ENCODE measurements around the gene ZC3H7A. TPM values are rescaled to one million over a fixed set of nuclear protein-coding genes. Genes with fewer than 3 reads are reported as not detected.
"Not testable (repeated sequence)": the region's sequence is repeated elsewhere in the genome, so short reads cannot be mapped to it uniquely, and the experiment has no call there.

ZC3H7A gene, protein sequence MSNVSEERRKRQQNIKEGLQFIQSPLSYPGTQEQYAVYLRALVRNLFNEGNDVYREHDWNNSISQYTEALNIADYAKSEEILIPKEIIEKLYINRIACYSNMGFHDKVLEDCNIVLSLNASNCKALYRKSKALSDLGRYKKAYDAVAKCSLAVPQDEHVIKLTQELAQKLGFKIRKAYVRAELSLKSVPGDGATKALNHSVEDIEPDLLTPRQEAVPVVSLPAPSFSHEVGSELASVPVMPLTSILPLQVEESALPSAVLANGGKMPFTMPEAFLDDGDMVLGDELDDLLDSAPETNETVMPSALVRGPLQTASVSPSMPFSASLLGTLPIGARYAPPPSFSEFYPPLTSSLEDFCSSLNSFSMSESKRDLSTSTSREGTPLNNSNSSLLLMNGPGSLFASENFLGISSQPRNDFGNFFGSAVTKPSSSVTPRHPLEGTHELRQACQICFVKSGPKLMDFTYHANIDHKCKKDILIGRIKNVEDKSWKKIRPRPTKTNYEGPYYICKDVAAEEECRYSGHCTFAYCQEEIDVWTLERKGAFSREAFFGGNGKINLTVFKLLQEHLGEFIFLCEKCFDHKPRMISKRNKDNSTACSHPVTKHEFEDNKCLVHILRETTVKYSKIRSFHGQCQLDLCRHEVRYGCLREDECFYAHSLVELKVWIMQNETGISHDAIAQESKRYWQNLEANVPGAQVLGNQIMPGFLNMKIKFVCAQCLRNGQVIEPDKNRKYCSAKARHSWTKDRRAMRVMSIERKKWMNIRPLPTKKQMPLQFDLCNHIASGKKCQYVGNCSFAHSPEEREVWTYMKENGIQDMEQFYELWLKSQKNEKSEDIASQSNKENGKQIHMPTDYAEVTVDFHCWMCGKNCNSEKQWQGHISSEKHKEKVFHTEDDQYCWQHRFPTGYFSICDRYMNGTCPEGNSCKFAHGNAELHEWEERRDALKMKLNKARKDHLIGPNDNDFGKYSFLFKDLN
- total RNA-seq (2014; rRNA removed; shearing (Covaris generic); ENCODE audit: low replicate concordance), result 35.6 and 60.5 TPM in 2 replicates

DNA sequence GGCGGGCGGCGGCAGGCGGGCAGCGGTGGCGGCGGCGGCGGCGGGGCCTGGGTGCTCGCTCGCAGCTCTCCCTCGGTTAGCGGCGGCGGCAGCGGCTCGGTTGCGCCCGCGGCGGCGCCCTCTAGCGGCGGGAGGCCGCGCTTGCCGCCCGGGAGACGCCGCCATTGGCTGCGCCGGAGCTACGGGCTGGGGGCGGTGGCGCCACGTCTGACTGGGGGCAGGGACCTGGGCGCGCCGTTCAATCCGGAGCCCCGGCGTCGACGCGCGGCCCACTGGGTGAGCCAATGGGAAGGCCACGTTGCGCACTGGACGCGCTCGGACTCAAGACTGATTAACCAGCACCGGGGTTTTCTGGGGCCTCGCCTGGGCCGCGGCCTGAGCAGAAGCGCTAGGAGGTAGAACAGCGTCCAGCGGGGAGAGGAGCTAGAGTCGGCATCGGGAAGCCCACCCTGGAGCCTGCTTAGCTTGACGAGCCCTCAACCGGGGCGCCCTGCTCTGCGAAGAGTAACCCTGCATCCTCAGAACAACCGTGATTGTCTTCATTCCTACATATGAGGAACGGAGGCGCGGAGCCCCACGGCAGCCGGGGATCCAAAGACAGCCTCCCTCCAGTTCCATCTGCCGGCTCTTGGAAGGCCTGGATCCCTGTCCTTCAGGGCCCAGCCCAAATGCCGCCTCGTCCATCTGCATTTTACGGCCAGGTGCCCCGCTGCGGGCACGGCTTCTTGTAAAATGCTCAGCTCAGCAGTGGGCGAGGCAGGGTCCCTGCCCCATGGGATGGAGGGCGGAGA, at the start of gene ZC3H7A:
Gene ZC3H7A (minus strand): TSS at position 93 of the 791 bp plus-strand sequence. CDS start 14,904 bp downstream, outside the sequence.
- H3K36me3 ChIP-seq, result peaks cover 43% of the 10 kb centered on the region
- no peaks in the 10 kb centered on the region for H3K27me3 ChIP-seq
- peak within 1 kb of the TSS; percentile 89 for H3K4me3 ChIP-seq
- DNase-seq, result peak; percentile 98
- H3K9me3 ChIP-seq, result no peaks in the 10 kb centered on the region

DNA sequence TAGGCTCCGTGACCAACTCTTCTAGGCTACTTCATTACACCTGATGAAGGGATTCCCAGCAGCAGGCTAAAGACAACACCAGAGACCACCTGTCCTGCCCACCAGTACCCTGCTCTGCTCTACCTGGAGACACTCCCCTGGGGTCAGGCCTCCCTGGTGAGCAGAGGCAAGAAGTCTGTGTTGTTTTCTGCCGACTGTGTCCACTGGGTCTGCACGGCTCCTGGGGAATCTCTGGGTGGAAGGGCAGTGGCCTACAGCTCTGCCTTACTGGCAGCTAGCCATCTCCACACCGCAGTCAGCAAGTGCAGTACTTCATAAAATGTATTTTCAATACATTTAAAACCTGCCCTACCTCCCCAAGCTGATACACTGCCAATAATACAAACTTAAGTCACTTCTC, 47.4 kb upstream of the ZC3H7A start:
- no peaks in the 10 kb centered on the region for H3K9me3 ChIP-seq
- no peaks in the 10 kb centered on the region for H3K27me3 ChIP-seq
- H3K4me3 ChIP-seq, result no peak overlapping the region
- peaks cover 95% of the 10 kb centered on the region for H3K36me3 ChIP-seq
- DNase-seq, result no peak

DNA sequence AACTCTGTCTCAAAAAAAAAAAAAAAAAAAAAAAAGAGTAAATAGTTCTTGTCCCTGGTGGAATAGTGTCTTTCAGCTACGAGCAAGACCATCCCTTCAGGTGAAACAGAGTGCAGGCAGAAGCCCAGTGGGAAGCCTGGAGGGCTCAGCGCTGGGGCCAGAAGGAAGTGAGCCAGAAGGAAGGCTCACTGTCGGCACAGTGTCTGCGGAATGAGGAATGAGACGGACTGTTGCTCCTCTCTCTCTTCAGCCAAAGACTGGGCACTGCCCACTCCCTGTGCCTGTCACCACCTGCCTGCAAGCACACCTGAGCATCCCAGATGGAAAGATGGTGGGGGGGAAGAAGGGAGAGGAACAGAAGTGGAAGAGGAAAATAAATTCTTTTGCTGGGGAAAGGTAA, 46.8 kb upstream of the ZC3H7A start:
- no peak for DNase-seq
- Histone ChIP-seq H3K27me3 (no peaks in the 10 kb centered on the region), H3K36me3 (peaks cover 95% of the 10 kb centered on the region), H3K4me3 (no peak overlapping the region), H3K9me3 (no peaks in the 10 kb centered on the region)

DNA sequence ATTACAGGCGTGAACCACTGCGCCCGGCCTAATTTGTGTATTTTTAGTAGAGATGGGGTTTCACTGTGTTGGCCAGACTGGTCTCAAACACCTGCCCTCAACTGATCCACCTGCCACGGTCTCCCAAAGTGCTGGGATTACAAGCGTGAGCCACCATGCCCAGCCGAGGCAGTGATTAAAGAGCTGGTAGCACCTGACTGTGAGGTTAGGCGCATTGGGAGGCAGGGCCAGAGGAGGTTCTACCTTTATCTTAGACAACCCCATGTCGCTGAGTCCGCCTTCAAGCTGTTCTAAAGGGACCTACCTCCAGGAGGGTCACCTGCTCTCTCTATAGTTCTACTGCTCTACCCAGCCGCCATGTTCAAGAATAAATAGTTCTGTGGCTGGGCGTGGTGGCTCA, 46.1 kb upstream of the ZC3H7A start:
- no peaks in the 10 kb centered on the region for H3K9me3 ChIP-seq
- no peak for DNase-seq
- H3K36me3 ChIP-seq, result peaks cover 95% of the 10 kb centered on the region
- no peaks in the 10 kb centered on the region for H3K27me3 ChIP-seq
- H3K4me3 ChIP-seq, result no peak overlapping the region

DNA sequence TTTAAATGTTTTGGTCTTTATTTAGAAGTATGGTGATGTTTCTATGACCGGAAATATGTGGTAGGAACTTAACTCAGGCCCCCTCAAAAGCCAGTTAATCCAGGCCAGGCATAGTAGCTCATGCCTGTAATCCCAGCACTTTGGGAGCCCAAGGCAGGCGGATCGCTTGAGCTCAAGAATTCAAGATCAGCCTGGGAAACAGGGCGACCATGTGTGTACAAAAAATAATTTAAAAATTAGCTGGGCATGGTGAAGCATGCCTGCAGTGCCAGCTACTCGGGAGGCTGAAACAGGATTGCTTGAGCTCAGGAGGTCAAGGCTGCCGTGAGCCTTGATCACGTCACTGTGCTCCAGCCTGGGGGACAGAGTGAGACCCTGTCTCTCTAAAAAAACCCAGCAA, 44.0 kb upstream of the ZC3H7A start:
- no peak overlapping the region for H3K4me3 ChIP-seq
- no peaks in the 10 kb centered on the region for H3K27me3 ChIP-seq
- no peak for DNase-seq
- peaks cover 95% of the 10 kb centered on the region for H3K36me3 ChIP-seq
- H3K9me3 ChIP-seq, result no peaks in the 10 kb centered on the region

DNA sequence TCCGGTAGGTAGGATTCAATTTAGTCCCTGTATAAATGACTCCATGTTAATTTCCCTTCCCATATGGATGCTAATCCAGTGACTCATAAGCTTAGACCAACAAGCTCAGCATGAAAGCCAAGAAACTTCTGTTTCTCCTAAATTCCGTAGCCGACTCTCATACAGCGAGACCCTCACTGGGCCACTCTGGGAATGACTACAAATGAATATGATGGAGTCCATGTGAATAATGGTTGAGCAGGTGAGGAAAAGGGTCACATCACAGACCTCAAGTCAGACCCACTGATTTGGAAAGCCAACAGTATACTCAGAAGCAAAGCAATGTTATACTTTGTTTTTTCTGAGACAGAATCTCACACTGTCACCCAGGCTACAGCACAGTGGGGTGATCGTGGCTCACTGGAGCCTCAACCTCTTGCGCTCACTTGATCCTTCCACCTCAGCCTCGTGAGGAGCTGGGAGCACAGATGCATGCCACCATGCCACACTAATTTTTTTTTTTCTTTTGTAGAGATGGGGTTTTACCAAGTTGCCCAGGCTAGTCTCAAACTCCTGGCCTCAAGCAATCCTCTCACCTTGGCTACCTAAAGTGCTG, 39.7 kb upstream of the ZC3H7A start:
- no peak for DNase-seq
- Histone ChIP-seq H3K4me3 (no peak overlapping the region), H3K27me3 (no peaks in the 10 kb centered on the region), H3K9me3 (no peaks in the 10 kb centered on the region), H3K36me3 (peaks cover 61% of the 10 kb centered on the region)

DNA sequence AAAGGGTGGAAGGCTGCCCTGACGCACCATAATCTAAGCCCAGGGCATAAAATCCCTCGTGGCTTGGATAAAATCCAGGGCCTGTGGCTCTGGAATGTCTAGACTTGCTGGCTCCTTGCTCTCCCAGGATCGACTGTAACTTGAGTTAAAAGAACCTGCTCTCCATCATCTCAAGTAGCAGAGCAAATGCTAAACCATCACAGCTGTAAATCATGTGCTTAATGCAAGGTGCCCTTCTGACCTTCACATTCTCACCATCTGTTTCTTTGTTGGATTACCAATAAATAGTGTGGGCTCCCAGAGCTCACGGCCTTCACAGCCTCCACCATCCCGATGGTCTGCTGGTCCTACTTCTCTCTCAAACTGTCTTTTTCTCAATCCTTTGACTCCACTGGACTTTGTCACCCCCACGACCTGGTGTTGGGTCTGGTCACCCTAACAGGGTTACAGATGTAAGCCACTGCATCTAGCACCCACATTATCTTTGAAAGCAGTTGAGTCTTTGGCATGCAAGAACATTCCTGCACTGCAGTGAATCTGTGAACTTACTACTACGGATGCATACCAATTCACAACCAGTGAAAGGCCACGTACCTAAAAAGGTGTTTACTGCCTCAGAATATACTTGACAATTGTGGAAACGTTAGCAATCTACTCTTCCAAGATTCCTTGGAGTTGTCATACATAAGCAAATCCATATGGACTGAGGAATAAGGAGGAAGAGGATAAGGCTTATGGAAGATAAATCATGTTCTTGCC, 39.0 kb upstream of the ZC3H7A start:
- H3K9me3 ChIP-seq, result no peaks in the 10 kb centered on the region
- DNase-seq, result peak; percentile 56
- peaks cover 55% of the 10 kb centered on the region for H3K36me3 ChIP-seq

DNA sequence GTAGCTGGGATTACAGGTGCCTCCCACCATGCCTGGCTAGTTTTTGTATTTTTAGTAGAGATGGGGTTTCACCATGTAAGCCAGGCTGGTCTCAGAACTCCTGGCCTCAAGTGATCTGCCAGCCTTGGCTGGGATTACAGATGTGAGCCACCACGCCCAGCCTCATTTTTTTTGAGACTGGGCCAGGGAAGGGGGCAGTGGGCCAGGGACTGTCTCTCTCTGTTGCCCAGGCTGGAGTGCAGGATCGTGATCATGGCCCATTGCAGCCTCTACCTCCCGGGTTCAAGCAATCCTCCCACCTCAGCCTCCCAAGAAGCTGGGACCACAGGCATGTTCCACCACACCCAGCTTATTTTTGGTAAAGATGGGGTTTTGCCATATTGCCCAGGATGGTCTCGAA, 38.3 kb upstream of the ZC3H7A start:
- DNase-seq, result peak; percentile 56
- Histone ChIP-seq H3K27me3 (no peaks in the 10 kb centered on the region), H3K4me3 (no peak overlapping the region), H3K36me3 (peaks cover 48% of the 10 kb centered on the region), H3K9me3 (no peaks in the 10 kb centered on the region)

More for the DNA sequence above, 39.0 kb upstream of the ZC3H7A start:
- Histone ChIP-seq H3K4me3 (no peak overlapping the region), H3K27me3 (no peaks in the 10 kb centered on the region)

DNA sequence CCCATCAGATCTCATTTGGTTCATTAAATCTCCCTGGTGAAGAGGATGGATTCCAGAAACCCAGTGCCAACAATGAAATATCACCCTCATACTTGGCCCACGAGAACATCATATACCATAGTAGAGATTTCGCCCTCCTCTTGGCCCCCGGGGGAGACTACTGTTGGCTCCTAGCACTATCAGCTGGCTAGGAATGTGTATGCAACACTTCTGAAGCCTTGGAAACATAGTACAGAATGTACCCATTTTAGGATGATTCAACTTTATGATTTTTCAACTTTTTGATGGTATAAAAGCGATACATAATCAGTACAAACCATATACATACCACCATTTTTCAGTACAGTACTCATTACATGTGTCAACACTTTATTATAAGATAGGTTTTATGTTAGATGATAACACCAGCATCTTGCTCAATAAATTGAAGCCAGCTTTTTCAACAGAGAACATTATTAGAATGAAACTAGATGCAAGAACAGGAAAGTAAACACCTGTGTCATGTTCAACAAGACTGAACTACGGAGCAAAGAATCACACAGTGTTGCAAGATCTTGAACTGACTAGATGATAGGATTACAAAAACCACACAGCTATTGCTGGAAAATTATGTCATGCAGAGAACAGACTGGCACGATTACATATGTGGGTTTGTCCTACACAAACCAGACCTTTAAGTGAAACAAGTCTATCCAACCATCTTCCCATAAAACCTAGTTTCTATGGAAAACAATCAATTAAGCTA, 37.1 kb upstream of the ZC3H7A start:
- no peak for DNase-seq
- Histone ChIP-seq H3K36me3 (peaks cover 36% of the 10 kb centered on the region), H3K27me3 (no peaks in the 10 kb centered on the region), H3K4me3 (no peak overlapping the region), H3K9me3 (no peaks in the 10 kb centered on the region)

DNA sequence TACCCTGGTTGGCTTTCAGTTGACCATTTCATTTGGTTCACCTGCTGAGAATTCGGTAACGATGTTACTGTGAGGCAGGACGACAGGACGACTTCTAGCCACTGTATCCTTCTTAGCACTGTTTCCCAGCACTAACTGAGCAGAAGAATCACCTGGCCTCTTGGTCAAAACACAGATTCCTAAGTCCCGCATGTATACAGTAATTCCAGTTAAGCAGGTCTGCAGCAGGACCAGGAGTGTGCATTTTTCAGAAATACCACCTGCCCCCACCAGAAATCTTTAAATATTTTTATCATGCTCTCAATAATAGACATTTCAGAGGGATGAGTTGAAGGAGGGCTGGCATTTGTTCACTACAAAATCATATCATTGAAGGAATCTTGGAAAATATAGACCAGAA, 31.6 kb upstream of the ZC3H7A start:
- no peaks in the 10 kb centered on the region for H3K27me3 ChIP-seq
- H3K4me3 ChIP-seq, result no peak overlapping the region
- no peaks in the 10 kb centered on the region for H3K9me3 ChIP-seq
- DNase-seq, result no peak
- H3K36me3 ChIP-seq, result no peaks in the 10 kb centered on the region

DNA sequence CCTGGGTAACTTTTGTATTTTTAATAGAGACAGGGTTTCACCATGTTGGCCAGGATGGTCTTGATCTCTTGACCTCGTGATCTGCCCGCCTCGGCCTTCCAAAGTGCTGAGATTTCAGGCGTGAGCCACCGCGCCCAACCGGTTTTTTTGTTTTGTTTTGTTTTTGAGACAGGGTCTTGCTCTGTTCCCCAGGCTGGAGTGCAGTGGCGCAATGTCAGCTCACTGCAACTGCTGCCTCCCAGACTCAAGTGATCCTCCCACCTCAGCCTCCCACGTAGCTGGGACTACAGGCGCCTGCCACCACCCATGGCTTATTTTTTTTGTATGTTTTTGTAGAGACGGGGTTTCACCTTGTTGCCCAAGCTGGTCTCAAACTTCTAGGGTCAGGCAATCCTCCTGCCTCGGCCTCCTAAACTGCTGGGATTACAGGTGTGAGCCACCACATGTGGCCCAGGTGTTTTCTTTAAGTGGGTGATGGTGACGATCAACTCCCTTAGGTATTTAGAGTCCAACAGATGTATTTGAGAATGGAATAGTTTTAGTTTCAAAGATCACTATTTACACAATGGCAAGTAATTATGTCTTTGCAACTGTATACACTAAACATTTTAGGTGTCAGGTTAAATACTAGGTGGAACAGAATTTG, 28.6 kb upstream of the ZC3H7A start:
- not testable (repeated sequence) for H3K9me3 ChIP-seq, H3K4me3 ChIP-seq, H3K27me3 ChIP-seq, H3K36me3 ChIP-seq, DNase-seq

DNA sequence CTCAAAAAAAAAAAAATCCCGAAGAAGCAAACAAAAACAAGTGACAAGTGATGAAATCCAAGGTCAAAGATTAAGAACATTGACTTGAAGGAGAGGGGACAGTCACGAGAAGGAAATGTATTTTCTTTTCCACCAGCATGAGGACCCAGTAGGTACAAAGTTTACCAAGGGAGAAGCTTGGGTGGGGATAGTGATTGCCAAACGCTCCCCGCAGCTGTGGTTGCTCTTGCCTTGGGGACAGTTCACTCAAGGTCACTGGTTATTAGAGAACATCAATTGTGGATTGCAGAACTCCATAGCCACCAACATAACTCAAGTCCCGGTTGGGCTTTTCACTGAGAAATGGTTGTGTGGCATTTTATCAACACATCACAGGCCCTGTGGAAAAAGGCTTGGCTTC, 27.3 kb upstream of the ZC3H7A start:
- DNase-seq, result no peak
- Histone ChIP-seq H3K4me3 (no peak overlapping the region), H3K9me3 (peaks cover 5% of the 10 kb centered on the region; the same call in 1 of the 2 replicates), H3K36me3 (no peaks in the 10 kb centered on the region), H3K27me3 (no peaks in the 10 kb centered on the region)

DNA sequence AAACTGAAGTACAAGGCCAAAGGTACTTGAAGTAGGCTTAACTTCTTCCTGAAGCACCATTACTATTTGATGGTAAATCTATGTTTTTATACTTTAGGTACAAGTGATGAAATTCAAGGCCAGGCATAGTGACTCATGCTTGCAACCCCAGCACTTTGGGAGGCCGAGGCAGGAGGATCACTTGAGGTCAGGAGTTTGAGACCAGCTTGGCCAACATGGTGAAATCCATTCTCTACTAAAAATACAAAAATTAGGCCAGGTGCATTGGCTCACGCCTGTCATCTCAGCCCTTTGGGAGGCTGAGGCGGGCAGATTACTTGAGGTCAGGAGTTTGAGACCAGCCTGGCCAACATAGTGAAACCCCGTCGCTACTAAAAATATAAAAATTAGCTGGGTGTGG, 26.6 kb upstream of the ZC3H7A start:
- not testable (repeated sequence) for H3K9me3 ChIP-seq, DNase-seq, H3K4me3 ChIP-seq, H3K27me3 ChIP-seq, H3K36me3 ChIP-seq

DNA sequence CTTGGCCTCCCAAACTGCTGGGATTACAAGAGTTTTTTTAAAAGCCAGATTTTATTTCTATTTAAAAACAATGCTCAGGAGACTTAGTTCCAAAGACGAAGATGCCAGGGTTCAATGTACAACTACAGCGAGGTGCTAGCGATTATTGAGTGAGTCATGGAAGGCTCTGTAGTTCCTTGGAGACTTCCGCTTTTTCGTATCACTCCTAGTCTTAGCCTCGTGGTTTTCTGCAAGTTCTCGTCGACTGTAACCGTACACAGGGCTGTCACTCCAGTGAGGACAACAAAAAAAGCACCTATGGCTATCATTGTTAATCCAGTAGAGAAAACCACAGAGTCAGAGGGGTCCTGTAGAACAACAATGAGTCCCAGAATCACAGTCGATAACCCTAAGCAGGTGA, 22.7 kb upstream of the ZC3H7A start:
- Histone ChIP-seq H3K36me3 (no peaks in the 10 kb centered on the region), H3K4me3 (no peak overlapping the region), H3K9me3 (peaks cover 5% of the 10 kb centered on the region; the same call in 1 of the 2 replicates), H3K27me3 (no peaks in the 10 kb centered on the region)
- DNase-seq, result no peak

DNA sequence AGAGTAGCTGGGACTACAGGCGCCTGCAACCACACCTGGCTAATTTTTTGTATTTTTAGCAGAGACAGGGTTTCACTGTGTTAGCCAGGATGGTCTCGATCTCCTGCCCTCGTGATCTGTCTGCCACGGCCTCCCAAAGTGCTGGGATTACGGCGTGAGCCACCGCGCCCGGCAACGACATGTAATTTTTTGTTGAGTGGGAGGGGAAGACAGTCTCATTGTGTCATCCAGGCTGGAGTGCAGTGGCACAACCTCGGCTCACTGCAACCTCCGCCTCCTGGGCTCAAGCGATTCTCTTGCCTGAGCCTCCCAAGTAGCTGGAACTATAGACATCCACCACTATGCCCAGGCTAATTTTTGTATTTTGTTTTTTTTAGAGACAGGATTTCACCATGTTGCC, 21.9 kb upstream of the ZC3H7A start:
- H3K36me3 ChIP-seq, DNase-seq, H3K9me3 ChIP-seq, H3K27me3 ChIP-seq, H3K4me3 ChIP-seq: not testable (repeated sequence)
